Measurements from ENCODE around the gene TRMT112.

DNA sequence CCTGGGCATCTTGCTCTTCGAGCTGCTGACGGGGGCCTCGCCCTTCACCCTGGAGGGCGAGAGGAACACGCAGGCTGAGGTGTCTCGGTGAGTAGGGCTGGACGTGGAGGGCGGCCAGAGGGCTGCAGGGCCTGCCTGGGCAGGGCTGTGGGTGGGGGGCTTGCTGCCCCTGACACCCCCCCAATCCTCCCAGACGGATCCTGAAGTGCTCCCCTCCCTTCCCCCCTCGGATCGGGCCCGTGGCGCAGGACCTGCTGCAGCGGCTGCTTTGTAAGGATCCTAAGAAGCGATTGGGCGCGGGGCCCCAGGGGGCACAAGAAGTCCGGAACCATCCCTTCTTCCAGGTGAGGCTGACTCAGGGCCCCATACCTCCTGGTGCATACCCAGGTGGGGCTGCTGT is 44.3 kb upstream of the TRMT112 start:
- TF ChIP-seq POLR2A (IDR thresholded peaks at IDR 0.05): no peak
- TF ChIP-seq, protein P1, sequence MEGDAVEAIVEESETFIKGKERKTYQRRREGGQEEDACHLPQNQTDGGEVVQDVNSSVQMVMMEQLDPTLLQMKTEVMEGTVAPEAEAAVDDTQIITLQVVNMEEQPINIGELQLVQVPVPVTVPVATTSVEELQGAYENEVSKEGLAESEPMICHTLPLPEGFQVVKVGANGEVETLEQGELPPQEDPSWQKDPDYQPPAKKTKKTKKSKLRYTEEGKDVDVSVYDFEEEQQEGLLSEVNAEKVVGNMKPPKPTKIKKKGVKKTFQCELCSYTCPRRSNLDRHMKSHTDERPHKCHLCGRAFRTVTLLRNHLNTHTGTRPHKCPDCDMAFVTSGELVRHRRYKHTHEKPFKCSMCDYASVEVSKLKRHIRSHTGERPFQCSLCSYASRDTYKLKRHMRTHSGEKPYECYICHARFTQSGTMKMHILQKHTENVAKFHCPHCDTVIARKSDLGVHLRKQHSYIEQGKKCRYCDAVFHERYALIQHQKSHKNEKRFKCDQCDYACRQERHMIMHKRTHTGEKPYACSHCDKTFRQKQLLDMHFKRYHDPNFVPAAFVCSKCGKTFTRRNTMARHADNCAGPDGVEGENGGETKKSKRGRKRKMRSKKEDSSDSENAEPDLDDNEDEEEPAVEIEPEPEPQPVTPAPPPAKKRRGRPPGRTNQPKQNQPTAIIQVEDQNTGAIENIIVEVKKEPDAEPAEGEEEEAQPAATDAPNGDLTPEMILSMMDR (IDR thresholded peaks at IDR 0.05): no peak
